K562 (cell line): Measurements from ENCODE around the gene SFN. TPM values are rescaled to one million over a fixed set of nuclear protein-coding genes. Genes with fewer than 3 reads are reported as not detected.

ENCODE experiments used
- CBFA2T2 ChIP-seq: fragments of 450-650 bp; conservative IDR thresholded peaks from 2 replicates; pipeline ENCODE4 v1.6.1; 2017; ENCODE audit warnings: mild to moderate bottlenecking
- CBX8 ChIP-seq: fragments of 200-600 bp; sonication (generic); IDR thresholded peaks from 2 replicates; pipeline ENCODE4 v1.6.1; 2012; ENCODE audit warnings: borderline replicate concordance, mixed run types, low read depth, mild to moderate bottlenecking, moderate library complexity, mixed read lengths, low read length, control low read depth, inconsistent platforms; ENCODE audit not compliant: poor library complexity, severe bottlenecking; ENCODE audit errors: extremely low read depth
- E2F8 ChIP-seq: fragments of 450-650 bp; IDR thresholded peaks from 2 replicates; pipeline ENCODE4 v1.7.1; 2018; ENCODE audit warnings: mild to moderate bottlenecking, low read depth; ENCODE audit not compliant: partially characterized antibody
- FIP1L1 ChIP-seq: fragments of 200-400 bp; formaldehyde crosslinking; IDR thresholded peaks from 2 replicates; pipeline ENCODE4 v1.6.1; 2018; ENCODE audit warnings: mild to moderate bottlenecking, low read depth, low read length; ENCODE audit not compliant: poor library complexity, severe bottlenecking
- HINFP ChIP-seq: fragments of 450-650 bp; conservative IDR thresholded peaks from 2 replicates; pipeline ENCODE4 v1.6.1; 2016; ENCODE audit warnings: missing genetic modification characterization, low read depth, mild to moderate bottlenecking, control low read depth, missing compliant biosample characterization
- MCM7 ChIP-seq, 2 experiments: fragments of 450-650 bp; IDR thresholded peaks; 2 replicates each; pipeline ENCODE4 v1.6.1; 2016 to 2018
- MED1 ChIP-seq: sonication (generic); formaldehyde crosslinking; IDR thresholded peaks from 2 replicates; pipeline ENCODE4 v1.8.1; 2023; ENCODE audit warnings: missing genetic modification reagents, borderline replicate concordance
- SFPQ ChIP-seq: fragments of 200-400 bp; formaldehyde crosslinking; IDR thresholded peaks from 2 replicates; pipeline ENCODE4 v1.6.1; 2017; ENCODE audit warnings: mild to moderate bottlenecking, low read depth, low read length, moderate library complexity
- TEAD1 ChIP-seq, 2 experiments: fragments of 450-650 bp in 1 of 2; sonication (generic) in 1 of 2; formaldehyde crosslinking; IDR thresholded peaks; 2 replicates each; pipeline versions ENCODE4 v1.4.0 to v1.8.0; 2020 to 2022; ENCODE audit warnings: mild to moderate bottlenecking in 2 of 2, missing genetic modification reagents in 1 of 2
- ZMIZ1 ChIP-seq, 2 experiments: fragments of 150-350 bp in 1 of 2; IDR thresholded peaks; 2 replicates each; pipeline ENCODE4 v1.6.1; 2012 to 2016; ENCODE audit warnings: low read depth in 2 of 2, low read length in 2 of 2, mild to moderate bottlenecking in 1 of 2, moderate library complexity in 1 of 2
- ZNF324 ChIP-seq: fragments of 250-450 bp; sonication (Bioruptor Pico); IDR thresholded peaks from 2 replicates; pipeline ENCODE4 v1.4.0; 2020; ENCODE audit warnings: mild to moderate bottlenecking
- ZNF655 ChIP-seq: fragments of 250-450 bp; sonication (Bioruptor Pico); IDR thresholded peaks from 2 replicates; pipeline ENCODE4 v1.5.0; 2021
- ZNF668 ChIP-seq: fragments of 250-450 bp; sonication (Bioruptor Pico); IDR thresholded peaks from 2 replicates; pipeline ENCODE4 v1.8.0; 2022; ENCODE audit warnings: mild to moderate bottlenecking, inconsistent platforms
- polyA plus RNA-seq, 8 experiments: library from polyadenylated mRNA; depleted of rRNA in 4 of 8; stranded (reverse) in 5 of 8; unstranded in 3 of 8; fragments of >200 nt; fragmentation: Nextera tagmentation in 2 of 8; fragmentation: Illumina TruSeq in 1 of 8; extraction: Ambion mirVana in 2 of 8; extraction: Trizol in 1 of 8; gene quantifications; 2 replicates each; pipeline versions ENCODE4 v1.2.1 to v1.2.3, GENCODE V29; 2011 to 2014; ENCODE audit warnings: inconsistent platforms in 1 of 8, missing spikeins in 1 of 8
- total RNA-seq, 7 experiments: library from RNA; depleted of rRNA in 6 of 7; stranded (reverse); fragments of >200 nt in 6 of 7; fragmentation: Illumina TruSeq in 2 of 7; extraction: Trizol in 2 of 7; gene quantifications; 2 replicates each; pipeline versions ENCODE4 v1.2.1 to v1.2.3, GENCODE V29; 2011 to 2021; ENCODE audit warnings: low replicate concordance in 1 of 7

The SFN gene
- total and polyA plus RNA-seq, 9 of the 15 experiments (the other 6 are each of a cell fraction or from before 2014, with no cell fraction given), result 0.10 to 3.8 (median 2.0) TPM

- TF ChIP-seq TEAD1 (CRISPR knock-in tag; IDR thresholded peaks at IDR 0.05) (peak in 1 of 2 experiments; percentile 76; a peak in 2 of 4 replicates), MED1 (CRISPR knock-in tag) (no peak), MCM7 (IDR thresholded peaks at IDR 0.05) (no peak), HINFP (tag) (no peak), E2F8 (peak; percentile 99), FIP1L1 (peak; percentile 79), SFPQ (no peak), ZMIZ1 (IDR thresholded peaks at IDR 0.05; ENCODE audit: low read depth in 2 of 2, low read length in 2 of 2) (no peak), CBX8 (no peak), CBFA2T2 (no peak), ZNF655 (no peak), ZNF324 (CRISPR knock-in tag) (no peak), ZNF668 (CRISPR knock-in tag) (no peak)
These were observed 1.9 kb downstream of the SFN start (continued) for GRCh38 chr1:26864610-26865480.
